ENCODE data around the gene TSN. TPM values are rescaled to one million over a fixed set of nuclear protein-coding genes. Genes with fewer than 3 reads are reported as not detected.
A peak's percentile ranks its signal among the peaks of the same experiment; 100 is the strongest.
"Not testable (repeated sequence)": the region's sequence is repeated elsewhere in the genome, so short reads cannot be mapped to it uniquely, and the experiment has no call there.

Gene TSN
- polyA plus RNA-seq: 65.8 TPM

DNA sequence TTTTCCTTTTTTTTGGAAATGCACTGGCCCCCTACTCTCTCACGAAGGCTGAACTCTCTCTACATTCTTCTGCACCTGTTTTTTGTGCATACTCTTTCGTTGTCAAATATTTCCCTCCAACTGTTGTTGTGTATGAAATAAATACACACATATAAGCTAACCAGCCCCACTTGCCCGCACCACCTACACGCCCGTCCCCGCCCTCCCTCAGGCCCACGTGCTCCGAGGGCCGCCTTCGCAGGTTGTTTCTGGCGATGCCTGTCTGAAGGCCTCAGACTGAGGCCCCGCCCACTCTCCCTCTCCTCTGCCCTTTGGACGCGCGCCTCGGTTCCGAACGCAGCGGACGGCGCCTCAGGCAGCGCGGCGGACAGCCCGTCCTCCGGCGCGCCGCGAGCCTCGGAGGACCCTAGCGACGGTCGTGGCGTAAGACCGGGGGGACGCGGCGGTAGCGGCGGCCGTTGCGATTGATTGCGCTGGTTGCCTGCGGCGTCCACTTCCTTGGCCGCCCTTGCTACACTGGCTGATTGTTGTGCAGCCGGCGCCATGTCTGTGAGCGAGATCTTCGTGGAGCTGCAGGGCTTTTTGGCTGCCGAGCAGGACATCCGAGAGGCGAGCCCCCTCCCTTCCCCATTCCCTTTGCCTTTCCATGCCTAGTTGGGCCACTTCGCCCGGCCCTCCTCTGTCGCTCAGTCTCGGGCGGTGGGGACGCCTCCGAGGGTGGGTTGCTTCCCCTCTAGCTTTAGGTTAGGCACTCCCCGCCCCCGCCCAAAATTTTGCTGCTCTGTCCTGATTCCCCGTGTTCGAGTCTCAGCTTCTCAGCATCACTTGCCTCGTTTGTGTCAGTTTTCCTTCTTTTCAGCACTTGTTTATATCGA, at the start of gene TSN:
TSN (plus strand) TSS at position 415 of the 875 bp plus-strand sequence; CDS start at position 544, 129 bp downstream.
- no peaks in the 10 kb centered on the region for H3K9me3 Mint-ChIP-seq
- H3K4me3 Mint-ChIP-seq: peak within 1 kb of the TSS; percentile 91 to 95 (median 93)
- peaks cover 19 to 24% (median 21%) of the 10 kb centered on the region in 3 donors for H3K4me1 Mint-ChIP-seq
- no peaks in the 10 kb centered on the region for H3K27me3 Mint-ChIP-seq
- peaks cover 1% of the 10 kb centered on the region for H3K36me3 Mint-ChIP-seq
- H3K27ac Mint-ChIP-seq: peak within 1 kb of the TSS; percentile 88 to 96 (median 91)

DNA sequence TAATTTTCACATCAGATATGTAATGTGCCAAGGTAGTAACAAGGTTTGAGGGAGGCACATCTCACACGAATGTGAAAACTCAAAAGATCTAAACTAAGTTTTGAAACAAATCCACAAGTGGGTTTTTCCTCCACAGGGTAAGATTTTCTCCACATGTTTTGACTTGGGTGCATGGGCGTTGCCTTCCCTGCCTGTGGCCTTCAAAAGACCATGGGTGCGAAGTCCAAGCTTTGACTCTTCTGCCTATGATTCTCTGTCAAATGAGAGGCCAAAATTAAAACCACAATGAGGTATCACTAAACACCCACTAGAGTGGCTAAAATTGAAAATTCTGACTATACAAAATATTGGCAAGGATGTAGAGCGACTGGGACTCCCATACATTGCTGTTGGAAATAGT, 49.5 kb upstream of the TSN start:
- H3K36me3 Mint-ChIP-seq: no peaks in the 10 kb centered on the region
- H3K4me1 Mint-ChIP-seq: no peaks in the 10 kb centered on the region
- H3K27ac Mint-ChIP-seq: no peak overlapping the region
- no peak overlapping the region for H3K4me3 Mint-ChIP-seq
- H3K9me3 Mint-ChIP-seq: no peaks in the 10 kb centered on the region
- H3K27me3 Mint-ChIP-seq: peaks cover 1% of the 10 kb centered on the region

DNA sequence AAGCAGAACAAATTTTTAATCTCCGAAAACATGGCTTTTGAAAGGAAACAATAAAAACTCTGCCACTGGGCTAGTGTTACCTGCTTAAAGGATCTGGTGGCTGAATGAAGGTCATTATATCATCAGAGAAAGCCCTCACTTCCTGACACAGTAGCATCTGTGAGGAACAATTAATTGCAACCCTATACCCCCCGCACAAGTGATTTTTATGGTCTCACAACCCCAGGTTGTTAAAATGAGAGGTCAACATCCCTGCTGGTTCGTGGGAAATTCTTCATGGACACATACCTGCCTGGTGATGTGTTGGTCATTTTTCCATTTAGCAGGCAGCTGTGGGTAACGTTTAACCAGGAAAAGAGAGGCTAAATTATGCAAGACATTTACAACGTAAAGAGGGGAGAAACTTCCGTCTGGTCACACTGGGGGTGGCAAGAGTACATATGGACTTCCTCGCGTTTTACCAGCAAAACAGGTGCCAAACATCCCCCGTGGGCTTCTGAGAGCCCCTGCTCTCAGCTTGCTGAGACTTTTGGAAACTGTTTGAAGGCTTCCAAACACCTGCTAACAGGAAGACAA, 48.0 kb upstream of the TSN start:
- Mint-ChIP-seq H3K4me3 (no peak overlapping the region), H3K27ac (no peak overlapping the region), H3K36me3 (no peaks in the 10 kb centered on the region)

DNA sequence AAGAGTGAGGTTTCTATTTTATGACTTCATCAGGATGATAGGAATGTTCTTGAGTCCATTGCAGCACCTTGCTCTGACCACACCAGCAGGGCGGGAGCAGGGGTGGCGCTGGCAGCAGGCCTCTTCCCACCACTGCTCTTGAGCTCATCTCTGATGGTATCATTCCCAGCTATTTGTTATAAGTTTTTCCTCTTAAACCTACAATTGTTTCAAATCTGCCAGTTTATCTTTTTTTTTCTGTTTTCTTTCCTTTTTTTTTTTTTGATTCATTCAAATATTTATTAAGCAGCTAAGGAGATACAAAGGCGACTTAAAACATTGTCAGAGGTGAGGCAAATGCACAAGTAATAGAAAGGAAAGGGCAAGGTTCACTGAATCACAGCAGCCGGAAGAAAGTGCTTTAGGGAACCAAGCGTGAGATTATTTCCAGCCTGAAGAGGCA, 47.5 kb upstream of the TSN start:
- Mint-ChIP-seq H3K4me3 (no peak overlapping the region), H3K27ac (no peak overlapping the region), H3K27me3 (peaks cover 1% of the 10 kb centered on the region), H3K9me3 (no peaks in the 10 kb centered on the region), H3K4me1 (no peaks in the 10 kb centered on the region), H3K36me3 (no peaks in the 10 kb centered on the region)

More for the DNA sequence above, 48.0 kb upstream of the TSN start:
- Mint-ChIP-seq H3K27me3 (peaks cover 1% of the 10 kb centered on the region), H3K9me3 (no peaks in the 10 kb centered on the region), H3K4me1 (no peaks in the 10 kb centered on the region)

DNA sequence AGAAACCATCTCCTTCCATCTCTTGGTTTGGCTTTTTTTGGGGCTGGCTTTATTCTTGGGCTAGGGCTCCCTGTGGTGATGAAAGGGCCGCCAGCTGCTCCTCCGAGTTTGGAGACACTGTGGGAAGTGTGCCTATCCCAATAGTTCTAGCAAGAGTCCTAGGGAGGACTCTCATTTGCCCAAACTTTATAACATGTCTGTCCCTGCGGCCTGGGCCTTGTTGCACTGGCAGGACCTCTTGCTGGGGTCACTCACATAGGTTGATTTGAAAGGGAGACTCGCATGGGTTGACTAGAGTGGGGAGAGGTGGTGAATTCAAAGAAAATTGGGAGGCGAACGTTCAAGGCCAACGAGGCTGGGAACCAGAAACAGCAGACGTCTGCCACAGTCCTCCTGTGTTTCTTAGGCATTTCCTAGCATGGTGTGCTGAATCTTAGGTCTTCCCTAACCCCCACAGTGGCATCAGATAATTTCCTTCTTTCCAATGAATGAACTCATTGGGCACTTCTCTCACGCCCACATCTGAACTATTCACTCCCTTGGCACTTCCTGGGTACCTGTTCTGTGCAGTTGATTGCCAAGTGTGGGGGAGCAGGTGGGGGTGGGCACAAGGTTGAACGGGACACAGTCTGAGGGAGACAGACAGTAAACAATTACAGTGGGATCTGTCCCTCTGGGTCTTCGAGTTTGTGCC, 45.5 kb upstream of the TSN start:
- H3K4me3 Mint-ChIP-seq: no peak overlapping the region
- H3K27me3 Mint-ChIP-seq: peaks cover 1% of the 10 kb centered on the region
- H3K27ac Mint-ChIP-seq: no peak overlapping the region
- no peaks in the 10 kb centered on the region for H3K9me3 Mint-ChIP-seq
- peaks cover 0 to 3% (median 0%) of the 10 kb centered on the region in 3 donors for H3K4me1 Mint-ChIP-seq
- no peaks in the 10 kb centered on the region for H3K36me3 Mint-ChIP-seq

DNA sequence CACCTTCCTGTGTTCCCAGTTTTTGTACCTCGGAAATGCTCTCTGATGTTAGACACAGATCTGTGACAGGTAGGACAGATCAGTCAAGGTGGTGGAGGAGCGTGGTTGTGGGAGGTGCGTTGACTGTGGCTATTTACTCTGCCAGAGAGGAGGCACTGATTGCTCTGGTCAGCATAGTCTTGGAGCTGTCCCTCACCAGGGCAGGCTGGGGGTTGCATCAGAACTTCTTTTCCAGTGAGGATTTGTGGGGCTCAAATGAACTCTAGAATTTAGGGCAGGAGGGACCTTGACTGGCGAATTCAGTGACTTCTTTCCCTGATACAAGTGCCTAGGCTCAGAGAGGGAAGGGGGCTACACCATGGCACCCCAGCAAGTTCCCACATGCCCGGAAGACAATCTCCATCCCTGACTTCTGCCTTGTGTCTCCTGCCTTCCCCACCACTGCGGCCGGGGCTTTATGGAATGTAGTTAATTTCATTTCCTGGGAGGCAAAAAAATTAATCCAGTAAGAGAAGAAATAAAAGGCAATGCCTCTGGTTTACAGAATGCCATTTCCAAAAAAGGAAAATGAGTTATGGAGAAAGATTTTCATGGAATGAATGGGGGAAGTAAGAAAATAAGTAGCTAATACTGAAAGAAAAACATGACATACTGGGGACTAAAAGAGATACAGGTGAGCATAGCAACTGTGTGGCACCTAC, 44.8 kb upstream of the TSN start:
- Mint-ChIP-seq H3K27ac (no peak overlapping the region), H3K27me3 (peaks cover 1% of the 10 kb centered on the region), H3K36me3 (no peaks in the 10 kb centered on the region), H3K4me3 (no peak overlapping the region), H3K4me1 (peaks cover 0 to 3% (median 0%) of the 10 kb centered on the region in 3 donors), H3K9me3 (no peaks in the 10 kb centered on the region)

DNA sequence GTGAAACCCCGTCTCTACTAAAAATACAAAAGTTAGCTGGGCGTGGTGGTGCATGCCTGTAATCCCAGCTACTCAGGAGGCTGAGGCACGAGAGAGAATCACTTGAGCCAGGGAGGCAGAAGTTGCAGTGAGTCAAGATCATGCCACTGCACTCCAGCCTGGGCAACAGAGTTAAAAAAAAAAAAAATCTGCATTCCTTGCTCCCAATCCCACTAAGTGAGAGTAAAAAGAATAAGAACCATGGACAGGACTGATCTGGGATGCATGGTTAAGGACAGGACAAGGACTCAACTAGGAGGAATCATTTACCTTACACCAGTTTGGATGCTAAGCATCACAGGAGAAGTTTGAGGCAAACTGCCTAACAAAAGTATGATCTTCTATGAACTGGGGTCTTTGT, 44.0 kb upstream of the TSN start:
- not testable (repeated sequence) for H3K9me3 Mint-ChIP-seq, H3K36me3 Mint-ChIP-seq

DNA sequence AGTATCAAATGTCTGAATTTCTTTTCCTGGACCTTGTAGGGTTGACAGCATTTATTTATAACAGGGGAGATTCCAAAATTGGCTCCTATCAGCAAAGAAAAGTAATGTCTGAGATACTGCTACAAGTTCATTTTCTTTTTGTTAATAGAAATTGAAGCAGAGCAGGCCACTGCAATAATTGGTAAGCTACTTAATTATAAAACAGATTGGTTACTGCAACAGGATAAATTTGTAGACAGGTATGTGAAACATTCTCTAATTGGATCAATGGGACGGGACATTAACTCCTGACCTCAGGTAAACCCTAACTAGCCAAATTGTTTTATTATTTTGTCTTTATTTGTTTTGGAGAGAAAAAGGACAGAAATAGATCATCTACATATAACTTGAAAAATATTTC, 39.3 kb upstream of the TSN start:
- Mint-ChIP-seq H3K9me3 (no peaks in the 10 kb centered on the region), H3K4me1 (peaks cover 0 to 5% (median 3%) of the 10 kb centered on the region in 3 donors), H3K4me3 (no peak overlapping the region), H3K27me3 (no peaks in the 10 kb centered on the region), H3K36me3 (no peaks in the 10 kb centered on the region), H3K27ac (no peak overlapping the region)

More for the DNA sequence above, 44.0 kb upstream of the TSN start:
- H3K27ac Mint-ChIP-seq, H3K4me3 Mint-ChIP-seq, H3K4me1 Mint-ChIP-seq, H3K27me3 Mint-ChIP-seq: not testable (repeated sequence)

DNA sequence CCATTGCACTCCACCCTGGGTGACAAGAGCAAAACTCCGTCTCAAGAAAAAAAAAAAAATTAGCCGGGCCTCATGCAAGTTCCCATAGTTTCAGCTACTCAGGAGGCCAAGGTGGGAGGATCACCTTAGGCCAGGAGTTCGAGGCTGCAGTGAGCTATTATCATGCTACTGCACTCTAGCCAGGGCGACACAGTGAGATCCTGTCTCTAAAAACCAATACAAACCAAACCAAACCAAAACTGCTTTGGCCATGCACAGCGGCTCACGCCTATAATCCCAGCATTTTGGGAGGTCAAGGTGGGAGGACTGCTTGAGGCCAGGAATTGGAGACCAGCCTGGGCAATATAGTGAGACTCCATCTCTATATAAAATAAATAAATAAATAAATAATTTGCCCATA, 37.9 kb upstream of the TSN start:
- no peaks in the 10 kb centered on the region for H3K36me3 Mint-ChIP-seq
- H3K27me3 Mint-ChIP-seq: no peaks in the 10 kb centered on the region
- no peaks in the 10 kb centered on the region for H3K9me3 Mint-ChIP-seq
- H3K27ac Mint-ChIP-seq: no peak overlapping the region
- H3K4me3 Mint-ChIP-seq: no peak overlapping the region
- H3K4me1 Mint-ChIP-seq: peaks cover 0 to 5% (median 3%) of the 10 kb centered on the region in 3 donors

DNA sequence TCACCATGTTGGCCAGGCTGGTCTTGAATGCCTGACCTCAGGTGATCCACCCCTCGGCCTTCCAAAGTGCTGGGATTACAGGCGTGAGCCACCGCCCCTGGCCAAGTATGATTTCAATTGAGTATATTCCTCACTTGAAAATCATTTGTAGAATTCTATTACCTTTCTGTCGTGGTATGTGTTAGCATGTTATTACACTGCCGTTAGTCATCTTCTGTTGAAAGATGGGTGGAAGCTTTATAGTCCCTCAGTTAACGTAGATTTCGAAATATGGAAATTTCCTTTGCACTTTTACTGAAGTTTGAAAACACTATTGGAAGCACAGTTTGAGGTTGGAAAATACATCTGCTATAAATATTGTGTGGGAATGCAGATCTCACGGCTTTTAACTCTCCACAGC, 33.5 kb upstream of the TSN start:
- H3K27ac Mint-ChIP-seq: no peak overlapping the region
- H3K9me3 Mint-ChIP-seq: no peaks in the 10 kb centered on the region
- H3K36me3 Mint-ChIP-seq: peaks cover 5% of the 10 kb centered on the region
- no peaks in the 10 kb centered on the region for H3K27me3 Mint-ChIP-seq
- no peak overlapping the region for H3K4me3 Mint-ChIP-seq
- H3K4me1 Mint-ChIP-seq: peaks cover 0 to 3% (median 3%) of the 10 kb centered on the region in 3 donors

DNA sequence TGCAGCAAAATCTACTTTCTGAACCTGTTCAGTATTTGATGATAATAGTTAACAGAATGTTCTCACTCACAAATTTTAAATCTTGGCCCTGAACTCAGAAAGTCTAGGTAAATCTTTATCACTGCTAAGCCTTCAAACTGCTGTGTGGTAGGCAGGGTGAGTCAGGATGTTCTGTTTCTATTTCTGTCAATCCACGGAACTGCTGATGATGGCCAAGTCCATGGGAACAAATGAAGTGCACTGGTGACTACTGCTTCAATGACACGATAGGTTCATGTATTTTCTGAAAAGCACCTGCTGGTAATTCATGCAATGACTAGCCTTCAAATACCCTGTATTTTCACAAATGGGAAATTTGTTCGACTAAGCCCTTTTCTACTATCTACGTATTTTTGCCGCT, 33.0 kb upstream of the TSN start:
- Mint-ChIP-seq H3K4me1 (peaks cover 0 to 3% (median 3%) of the 10 kb centered on the region in 3 donors), H3K27ac (peak overlapping the region in 1 of 3 donors; percentile 32), H3K27me3 (no peaks in the 10 kb centered on the region), H3K4me3 (no peak overlapping the region), H3K9me3 (no peaks in the 10 kb centered on the region), H3K36me3 (peaks cover 5% of the 10 kb centered on the region)

DNA sequence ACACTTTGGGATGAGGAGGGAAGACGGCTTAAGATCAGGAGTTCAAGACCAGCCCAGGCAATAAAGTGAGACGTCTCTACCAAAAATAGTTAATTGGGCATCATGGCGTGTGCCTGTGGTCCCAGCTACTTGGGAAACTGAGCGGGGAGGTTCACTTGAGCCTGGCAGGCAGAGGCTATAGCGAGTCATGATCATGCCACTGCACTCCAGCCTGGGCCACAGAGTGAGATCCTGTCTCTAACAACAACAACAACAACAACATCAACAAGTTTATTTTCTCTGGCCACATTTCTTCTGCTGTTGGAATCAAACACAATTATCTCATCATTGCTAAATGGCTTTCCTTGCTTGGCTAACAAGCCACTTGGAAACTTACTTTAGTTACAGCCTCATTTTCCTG, 32.1 kb upstream of the TSN start:
- H3K27ac Mint-ChIP-seq: peak overlapping the region in 1 of 3 donors; percentile 32
- no peaks in the 10 kb centered on the region for H3K27me3 Mint-ChIP-seq
- H3K4me1 Mint-ChIP-seq: peaks cover 0 to 3% (median 3%) of the 10 kb centered on the region in 3 donors
- H3K4me3 Mint-ChIP-seq: no peak overlapping the region
- H3K36me3 Mint-ChIP-seq: peaks cover 5% of the 10 kb centered on the region
- no peaks in the 10 kb centered on the region for H3K9me3 Mint-ChIP-seq

DNA sequence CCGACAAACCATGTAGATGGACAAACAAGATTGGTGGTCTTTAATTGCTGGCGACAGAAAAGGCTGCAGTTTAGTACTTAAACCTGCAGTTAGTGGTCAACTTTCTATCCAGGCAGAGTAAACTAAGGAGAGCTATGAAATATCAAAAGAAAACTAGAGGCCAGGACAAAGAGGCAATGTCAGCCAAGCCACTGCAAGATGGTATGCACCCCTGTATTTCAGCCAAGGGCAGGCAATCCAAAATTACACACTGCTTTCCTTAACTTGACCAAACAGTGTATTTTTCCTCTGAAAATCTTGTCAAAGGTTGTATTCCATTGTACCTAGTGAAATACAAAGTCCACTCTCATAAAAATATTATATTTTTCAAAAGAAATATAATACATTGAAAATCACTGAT, 28.1 kb upstream of the TSN start:
- H3K36me3 Mint-ChIP-seq: peaks cover 8% of the 10 kb centered on the region
- no peak overlapping the region for H3K27ac Mint-ChIP-seq
- no peak overlapping the region for H3K4me3 Mint-ChIP-seq
- peaks cover 0 to 7% (median 0%) of the 10 kb centered on the region in 3 donors for H3K4me1 Mint-ChIP-seq
- no peaks in the 10 kb centered on the region for H3K9me3 Mint-ChIP-seq
- no peaks in the 10 kb centered on the region for H3K27me3 Mint-ChIP-seq

DNA sequence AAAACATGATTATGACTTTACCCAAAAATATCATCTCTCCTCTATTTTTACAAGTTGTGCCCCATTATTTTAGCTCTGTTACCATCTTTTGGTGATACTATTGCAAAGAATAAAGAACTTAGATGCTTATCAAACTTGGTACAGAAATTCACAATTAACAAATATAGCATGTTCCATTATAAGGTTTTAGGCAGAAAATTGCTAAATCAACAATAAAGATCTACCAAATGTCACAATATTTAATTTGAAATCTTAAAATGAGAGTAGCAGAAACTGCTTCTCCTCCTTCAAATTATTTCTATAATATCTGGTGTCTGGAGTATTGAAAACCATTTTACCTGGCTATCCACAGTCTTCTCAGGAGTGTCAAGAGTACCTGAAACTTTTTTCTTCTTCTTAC, 27.5 kb upstream of the TSN start:
- Mint-ChIP-seq H3K36me3 (peaks cover 8% of the 10 kb centered on the region), H3K9me3 (no peaks in the 10 kb centered on the region), H3K27ac (no peak overlapping the region), H3K27me3 (no peaks in the 10 kb centered on the region), H3K4me1 (peaks cover 0 to 7% (median 0%) of the 10 kb centered on the region in 3 donors), H3K4me3 (no peak overlapping the region)

DNA sequence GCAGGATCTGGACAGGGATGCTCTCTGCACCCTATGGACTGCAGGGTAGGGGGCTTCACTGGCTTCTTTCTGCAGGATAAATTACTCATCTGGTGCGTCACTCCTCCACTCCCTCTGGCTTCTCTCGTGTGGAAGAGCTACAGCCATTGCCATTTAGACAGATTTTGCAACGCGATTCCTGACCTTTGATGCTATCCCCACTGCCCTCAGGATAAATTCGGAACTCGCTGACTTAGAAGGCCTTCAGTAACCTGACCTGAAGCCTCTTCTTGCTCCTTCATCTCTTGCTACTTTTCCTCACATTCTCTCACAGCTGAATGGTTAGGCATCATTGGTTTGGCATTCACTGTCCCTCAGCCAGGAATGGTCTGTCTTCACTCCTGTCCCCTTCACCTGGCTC, 24.1 kb upstream of the TSN start:
- Mint-ChIP-seq H3K4me1 (peaks cover 11 to 20% (median 15%) of the 10 kb centered on the region in 3 donors), H3K4me3 (no peak overlapping the region), H3K9me3 (no peaks in the 10 kb centered on the region), H3K27ac (peak overlapping the region in 1 of 3 donors; percentile 35), H3K36me3 (peaks cover 2% of the 10 kb centered on the region), H3K27me3 (no peaks in the 10 kb centered on the region)

Data from IgD-negative memory B cell (primary cell).